IPS DF 6.9 (cell line): ENCODE results near the gene SMAD4.
"Not testable (repeated sequence)": the region's sequence is repeated elsewhere in the genome, so short reads cannot be mapped to it uniquely, and the experiment has no call there.

Experiments used
- DNase-seq: peaks from one replicate; pipeline ENCODE4 v3.0.0-alpha.2; 2013; ENCODE audit warnings: low read depth, low spot score
- H3K27ac ChIP-seq: one replicate; pipeline ENCODE4 v1.5.1; 2013; ENCODE audit warnings: low read length, control low read depth
- H3K27me3 ChIP-seq: 2 replicates; pipeline ENCODE4 v1.6.1; 2013; ENCODE audit warnings: mild to moderate bottlenecking, low read length; ENCODE audit not compliant: control insufficient read depth, insufficient read depth
- H3K36me3 ChIP-seq: 2 replicates; pipeline ENCODE4 v1.6.1; 2013; ENCODE audit warnings: low read length; ENCODE audit not compliant: control insufficient read depth, insufficient read depth
- H3K4me1 ChIP-seq: 2 replicates; pipeline ENCODE4 v1.6.1; 2013; ENCODE audit warnings: low read length; ENCODE audit not compliant: control insufficient read depth, insufficient read depth
- H3K4me3 ChIP-seq: 2 replicates; pipeline ENCODE4 v1.5.1; 2013; ENCODE audit warnings: mild to moderate bottlenecking, low read length
- H3K9me3 ChIP-seq: 2 replicates; pipeline ENCODE4 v1.6.1; 2013; ENCODE audit warnings: low read length, inconsistent platforms; ENCODE audit not compliant: control insufficient read depth, insufficient read depth
- WGBS: extraction: QIAGEN DNeasy Blood & Tissue Kit; methylation state at CpG from one replicate; pipeline ENCODE4 v1.1.7; 2013; ENCODE audit warnings: mixed read lengths, missing lambda C conversion rate; ENCODE audit not compliant: insufficient read length, insufficient coverage; 5-methylcytosine and 5-hydroxymethylcytosine counted together

Gene SMAD4

GRCh38 chr18:51107598-51108305 is 77.7 kb downstream of the SMAD4 start:
- no CpG with 5 or more reads among the region's 9 CpGs for WGBS

GRCh38 chr18:51108330-51108729 is 78.3 kb downstream of the SMAD4 start:
- Histone ChIP-seq H3K36me3 (0 out of 2 replicates have a peak, but pooled peaks cover 2% of the 10 kb centered on the region), H3K4me1 (no peaks in the 10 kb centered on the region), H3K9me3 (no peaks in the 10 kb centered on the region; the same call in 1 of the 2 replicates), H3K27ac (no peak overlapping the region), H3K4me3 (no peak overlapping the region), H3K27me3 (no peaks in the 10 kb centered on the region)
- no CpG with 5 or more reads among the region's 5 CpGs for WGBS
- no peak for DNase-seq

More at GRCh38 chr18:51107598-51108305, 77.7 kb downstream of the SMAD4 start:
- Histone ChIP-seq H3K27ac (no peak overlapping the region), H3K4me3 (no peak overlapping the region), H3K4me1 (no peaks in the 10 kb centered on the region), H3K9me3 (no peaks in the 10 kb centered on the region; the same call in 1 of the 2 replicates), H3K27me3 (no peaks in the 10 kb centered on the region), H3K36me3 (0 out of 2 replicates have a peak, but pooled peaks cover 2% of the 10 kb centered on the region)
- DNase-seq: no peak

- Histone ChIP-seq H3K27ac (no peak overlapping the region), H3K4me3 (no peak overlapping the region), H3K36me3 (0 out of 2 replicates have a peak, but pooled peaks cover 2% of the 10 kb centered on the region), H3K4me1 (no peaks in the 10 kb centered on the region), H3K9me3 (no peaks in the 10 kb centered on the region; the same call in 1 of the 2 replicates), H3K27me3 (no peaks in the 10 kb centered on the region)
- peak; percentile 64 for DNase-seq
- no CpG with 5 or more reads among the region's 42 CpGs for WGBS
Measured at GRCh38 chr18:51110073-51110797, 80.2 kb downstream of the SMAD4 start.

GRCh38 chr18:51111633-51112355 is 81.8 kb downstream of the SMAD4 start:
- not testable (repeated sequence) for H3K4me1 ChIP-seq, H3K4me3 ChIP-seq, H3K27me3 ChIP-seq, H3K36me3 ChIP-seq, H3K27ac ChIP-seq, DNase-seq, H3K9me3 ChIP-seq
- no CpG with 5 or more reads among the region's 24 CpGs for WGBS

GRCh38 chr18:51116996-51117395 is 87.0 kb downstream of the SMAD4 start:
- H3K4me1 ChIP-seq, H3K9me3 ChIP-seq, H3K27me3 ChIP-seq, H3K27ac ChIP-seq, DNase-seq, H3K36me3 ChIP-seq, H3K4me3 ChIP-seq: not testable (repeated sequence)
- WGBS: no CpG with 5 or more reads among the region's 25 CpGs

GRCh38 chr18:51119561-51119960 is 89.5 kb downstream of the SMAD4 start:
- H3K27ac ChIP-seq, H3K4me3 ChIP-seq, H3K36me3 ChIP-seq, DNase-seq, H3K27me3 ChIP-seq, H3K4me1 ChIP-seq, H3K9me3 ChIP-seq: not testable (repeated sequence)
- WGBS: no CpG with 5 or more reads among the region's 11 CpGs

- H3K27me3 ChIP-seq, DNase-seq, H3K27ac ChIP-seq, H3K9me3 ChIP-seq, H3K36me3 ChIP-seq, H3K4me3 ChIP-seq, H3K4me1 ChIP-seq: not testable (repeated sequence)
- no CpG with 5 or more reads among the region's 16 CpGs for WGBS
Measured at GRCh38 chr18:51119976-51120375, 90.0 kb downstream of the SMAD4 start.

- DNase-seq: no peak
- no CpG with 5 or more reads among the region's 33 CpGs for WGBS
- H3K4me1 ChIP-seq: no peaks in the 10 kb centered on the region
- no peaks in the 10 kb centered on the region for H3K27me3 ChIP-seq
- no peaks in the 10 kb centered on the region for H3K36me3 ChIP-seq
- no peak overlapping the region for H3K4me3 ChIP-seq
- no peaks in the 10 kb centered on the region for H3K9me3 ChIP-seq
- H3K27ac ChIP-seq: no peak overlapping the region
Measured at GRCh38 chr18:51120809-51121596, 91.0 kb downstream of the SMAD4 start.

- WGBS: no CpG with 5 or more reads among the region's 4 CpGs
- no peak overlapping the region for H3K27ac ChIP-seq
Measured at GRCh38 chr18:51121597-51121857, 91.5 kb downstream of the SMAD4 start.

More at GRCh38 chr18:51121597-51121857, 91.5 kb downstream of the SMAD4 start:
- Histone ChIP-seq H3K4me3 (no peak overlapping the region), H3K36me3 (no peaks in the 10 kb centered on the region), H3K4me1 (no peaks in the 10 kb centered on the region), H3K9me3 (no peaks in the 10 kb centered on the region), H3K27me3 (no peaks in the 10 kb centered on the region)
- no peak for DNase-seq
